ENCODE results near the gene LRIG1. TPM values are rescaled to one million over a fixed set of nuclear protein-coding genes. Genes with fewer than 3 reads are reported as not detected.

LRIG1 gene
- total and polyA plus RNA-seq, 9 of the 15 experiments (the other 6 are each of a cell fraction or from before 2014, with no cell fraction given): 0.05 to 0.38 (median 0.13) TPM; not detected in 3

DNA sequence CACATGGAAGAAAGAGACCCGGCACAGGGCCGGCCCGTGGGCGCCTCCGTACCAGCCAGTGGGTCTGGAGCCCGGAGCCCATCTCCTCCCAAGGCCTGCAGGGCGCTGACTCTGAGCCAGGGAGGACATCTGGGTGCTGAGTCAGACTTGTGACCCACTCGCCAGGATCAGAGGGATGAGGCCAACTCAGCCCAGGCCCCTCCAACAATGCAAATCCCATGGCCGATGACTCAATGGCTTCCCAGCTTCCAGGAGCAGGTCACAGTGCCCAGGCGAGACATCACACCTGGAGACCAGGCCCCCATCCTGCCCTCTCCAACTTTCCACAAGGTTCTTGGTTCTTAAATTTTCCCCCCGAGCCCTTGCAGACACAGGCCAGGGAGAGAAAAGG lies 95.1 kb downstream of the LRIG1 start (continued):
- TF ChIP-seq, protein P1, sequence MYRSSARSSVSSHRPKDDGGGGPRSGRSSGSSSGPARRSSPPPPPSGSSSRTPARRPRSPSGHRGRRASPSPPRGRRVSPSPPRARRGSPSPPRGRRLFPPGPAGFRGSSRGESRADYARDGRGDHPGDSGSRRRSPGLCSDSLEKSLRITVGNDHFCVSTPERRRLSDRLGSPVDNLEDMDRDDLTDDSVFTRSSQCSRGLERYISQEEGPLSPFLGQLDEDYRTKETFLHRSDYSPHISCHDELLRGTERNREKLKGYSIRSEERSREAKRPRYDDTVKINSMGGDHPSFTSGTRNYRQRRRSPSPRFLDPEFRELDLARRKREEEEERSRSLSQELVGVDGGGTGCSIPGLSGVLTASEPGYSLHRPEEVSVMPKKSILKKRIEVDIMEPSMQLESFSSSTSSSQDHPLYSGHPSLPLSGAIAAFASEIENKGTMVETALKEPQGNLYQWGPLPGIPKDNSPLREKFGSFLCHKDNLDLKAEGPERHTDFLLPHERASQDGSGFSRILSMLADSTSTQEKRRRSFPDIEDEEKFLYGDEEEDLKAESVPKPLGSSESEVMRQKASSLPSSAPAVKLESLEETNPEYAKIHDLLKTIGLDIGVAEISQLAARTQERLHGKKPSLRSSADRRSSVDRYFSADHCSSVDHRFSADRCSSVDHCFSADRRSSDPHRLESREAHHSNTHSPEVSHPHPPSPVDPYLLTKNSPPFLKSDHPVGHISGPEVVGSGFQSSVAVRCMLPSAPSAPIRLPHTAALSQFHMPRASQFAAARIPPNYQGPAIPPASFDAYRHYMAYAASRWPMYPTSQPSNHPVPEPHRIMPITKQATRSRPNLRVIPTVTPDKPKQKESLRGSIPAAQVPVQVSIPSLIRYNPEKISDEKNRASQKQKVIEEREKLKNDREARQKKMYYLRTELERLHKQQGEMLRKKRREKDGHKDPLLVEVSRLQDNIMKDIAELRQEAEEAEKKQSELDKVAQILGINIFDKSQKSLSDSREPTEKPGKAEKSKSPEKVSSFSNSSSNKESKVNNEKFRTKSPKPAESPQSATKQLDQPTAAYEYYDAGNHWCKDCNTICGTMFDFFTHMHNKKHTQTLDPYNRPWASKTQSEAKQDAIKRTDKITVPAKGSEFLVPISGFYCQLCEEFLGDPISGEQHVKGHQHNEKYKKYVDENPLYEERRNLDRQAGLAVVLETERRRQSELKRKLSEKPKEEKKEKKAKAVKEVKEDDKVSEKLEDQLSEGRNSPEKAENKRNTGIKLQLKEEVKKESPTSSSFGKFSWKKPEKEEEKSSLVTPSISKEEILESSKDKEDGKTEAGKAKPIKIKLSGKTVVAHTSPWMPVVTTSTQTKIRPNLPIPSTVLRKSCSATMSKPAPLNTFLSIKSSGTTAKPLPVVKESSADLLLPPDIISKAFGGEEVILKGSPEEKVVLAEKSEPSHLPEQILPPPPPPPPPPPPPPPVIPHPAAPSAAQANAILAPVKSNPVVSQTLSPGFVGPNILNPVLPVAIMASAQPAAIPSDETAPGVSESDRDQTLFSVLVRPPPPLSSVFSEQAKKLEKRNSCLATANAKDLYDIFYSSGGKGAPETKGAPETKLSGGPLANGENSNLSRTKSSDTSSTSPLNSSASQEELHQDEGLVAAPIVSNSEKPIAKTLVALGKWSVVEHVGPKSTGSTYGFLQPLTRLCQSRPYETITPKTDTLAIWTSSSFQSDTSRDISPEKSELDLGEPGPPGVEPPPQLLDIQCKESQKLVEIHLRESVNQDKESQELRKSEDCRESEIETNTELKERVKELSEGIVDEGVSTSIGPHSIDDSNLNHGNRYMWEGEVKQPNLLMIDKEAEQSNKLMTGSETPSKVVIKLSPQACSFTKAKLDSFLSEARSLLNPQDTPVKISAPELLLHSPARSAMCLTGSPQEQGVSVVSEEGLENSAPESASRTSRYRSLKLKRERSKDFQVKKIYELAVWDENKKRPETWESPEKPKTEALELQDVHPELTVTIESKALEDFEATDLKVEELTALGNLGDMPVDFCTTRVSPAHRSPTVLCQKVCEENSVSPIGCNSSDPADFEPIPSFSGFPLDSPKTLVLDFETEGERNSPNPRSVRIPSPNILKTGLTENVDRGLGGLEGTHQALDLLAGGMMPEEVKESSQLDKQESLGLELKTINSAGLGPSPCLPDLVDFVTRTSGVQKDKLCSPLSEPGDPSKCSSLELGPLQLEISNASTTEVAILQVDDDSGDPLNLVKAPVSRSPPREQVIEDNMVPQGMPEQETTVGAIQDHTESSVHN (IDR thresholded peaks at IDR 0.05; ENCODE audit: borderline replicate concordance in 1 of 2, low read depth in 1 of 2): no peak
- TF ChIP-seq EGR1 (conservative IDR thresholded peaks at IDR 0.05) (no peak), NFYB (IDR thresholded peaks at IDR 0.05; ENCODE audit: extremely low read depth, insufficient read length) (no peak), EP300 (IDR thresholded peaks at IDR 0.05; ENCODE audit: low read length) (no peak), ZNF146 (CRISPR knock-in tag; IDR thresholded peaks at IDR 0.05; ENCODE audit: unreplicated experiment) (no peak), THRA (IDR thresholded peaks at IDR 0.05) (no peak), MECOM (CRISPR knock-in tag; IDR thresholded peaks at IDR 0.05) (no peak), ZNF384 (IDR thresholded peaks at IDR 0.05; ENCODE audit: low read depth, low read length) (no peak), ZNF785 (CRISPR knock-in tag; IDR thresholded peaks at IDR 0.05) (no peak), NBN (IDR thresholded peaks at IDR 0.05; ENCODE audit: low read depth) (no peak)
- TF ChIP-seq, protein P2, sequence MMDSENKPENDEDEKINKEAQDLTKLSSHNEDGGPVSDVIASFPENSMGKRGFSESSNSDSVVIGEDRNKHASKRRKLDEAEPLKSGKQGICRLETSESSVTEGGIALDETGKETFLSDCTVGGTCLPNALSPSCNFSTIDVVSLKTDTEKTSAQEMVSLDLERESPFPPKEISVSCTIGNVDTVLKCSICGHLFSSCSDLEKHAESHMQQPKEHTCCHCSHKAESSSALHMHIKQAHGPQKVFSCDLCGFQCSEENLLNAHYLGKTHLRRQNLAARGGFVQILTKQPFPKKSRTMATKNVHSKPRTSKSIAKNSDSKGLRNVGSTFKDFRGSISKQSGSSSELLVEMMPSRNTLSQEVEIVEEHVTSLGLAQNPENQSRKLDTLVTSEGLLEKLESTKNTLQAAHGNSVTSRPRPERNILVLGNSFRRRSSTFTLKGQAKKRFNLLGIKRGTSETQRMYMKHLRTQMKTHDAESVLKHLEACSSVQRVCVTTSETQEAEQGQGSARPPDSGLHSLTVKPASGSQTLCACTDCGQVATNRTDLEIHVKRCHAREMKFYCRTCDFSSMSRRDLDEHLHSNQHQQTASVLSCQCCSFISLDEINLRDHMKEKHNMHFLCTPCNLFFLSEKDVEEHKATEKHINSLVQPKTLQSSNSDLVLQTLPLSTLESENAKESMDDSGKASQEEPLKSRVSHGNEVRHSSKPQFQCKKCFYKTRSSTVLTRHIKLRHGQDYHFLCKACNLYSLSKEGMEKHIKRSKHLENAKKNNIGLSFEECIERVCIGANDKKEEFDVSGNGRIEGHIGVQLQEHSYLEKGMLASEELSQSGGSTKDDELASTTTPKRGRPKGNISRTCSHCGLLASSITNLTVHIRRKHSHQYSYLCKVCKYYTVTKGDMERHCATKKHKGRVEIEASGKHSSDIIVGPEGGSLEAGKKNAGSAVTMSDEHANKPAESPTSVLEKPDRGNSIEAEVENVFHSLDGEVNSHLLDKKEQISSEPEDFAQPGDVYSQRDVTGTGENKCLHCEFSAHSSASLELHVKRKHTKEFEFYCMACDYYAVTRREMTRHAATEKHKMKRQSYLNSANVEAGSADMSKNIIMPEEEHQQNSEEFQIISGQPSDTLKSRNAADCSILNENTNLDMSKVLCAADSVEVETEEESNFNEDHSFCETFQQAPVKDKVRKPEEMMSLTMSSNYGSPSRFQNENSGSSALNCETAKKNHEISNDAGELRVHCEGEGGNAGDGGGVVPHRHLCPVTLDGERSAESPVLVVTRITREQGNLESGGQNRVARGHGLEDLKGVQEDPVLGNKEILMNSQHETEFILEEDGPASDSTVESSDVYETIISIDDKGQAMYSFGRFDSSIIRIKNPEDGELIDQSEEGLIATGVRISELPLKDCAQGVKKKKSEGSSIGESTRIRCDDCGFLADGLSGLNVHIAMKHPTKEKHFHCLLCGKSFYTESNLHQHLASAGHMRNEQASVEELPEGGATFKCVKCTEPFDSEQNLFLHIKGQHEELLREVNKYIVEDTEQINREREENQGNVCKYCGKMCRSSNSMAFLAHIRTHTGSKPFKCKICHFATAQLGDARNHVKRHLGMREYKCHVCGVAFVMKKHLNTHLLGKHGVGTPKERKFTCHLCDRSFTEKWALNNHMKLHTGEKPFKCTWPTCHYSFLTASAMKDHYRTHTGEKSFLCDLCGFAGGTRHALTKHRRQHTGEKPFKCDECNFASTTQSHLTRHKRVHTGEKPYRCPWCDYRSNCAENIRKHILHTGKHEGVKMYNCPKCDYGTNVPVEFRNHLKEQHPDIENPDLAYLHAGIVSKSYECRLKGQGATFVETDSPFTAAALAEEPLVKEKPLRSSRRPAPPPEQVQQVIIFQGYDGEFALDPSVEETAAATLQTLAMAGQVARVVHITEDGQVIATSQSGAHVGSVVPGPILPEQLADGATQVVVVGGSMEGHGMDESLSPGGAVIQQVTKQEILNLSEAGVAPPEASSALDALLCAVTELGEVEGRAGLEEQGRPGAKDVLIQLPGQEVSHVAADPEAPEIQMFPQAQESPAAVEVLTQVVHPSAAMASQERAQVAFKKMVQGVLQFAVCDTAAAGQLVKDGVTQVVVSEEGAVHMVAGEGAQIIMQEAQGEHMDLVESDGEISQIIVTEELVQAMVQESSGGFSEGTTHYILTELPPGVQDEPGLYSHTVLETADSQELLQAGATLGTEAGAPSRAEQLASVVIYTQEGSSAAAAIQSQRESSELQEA (IDR thresholded peaks at IDR 0.05; ENCODE audit: low read depth): no peak
